ENCODE data around the gene FAP. TPM values are rescaled to one million over a fixed set of nuclear protein-coding genes. Genes with fewer than 3 reads are reported as not detected.

Gene FAP
- total and polyA plus RNA-seq, 2 experiments from 2014 or later: 200 to 269 TPM

- no peak overlapping the region for H2AFZ ChIP-seq
- H3K4me3 ChIP-seq: no peak overlapping the region
- H3F3A ChIP-seq (ENCODE audit: insufficient read depth): peaks cover 18% of the 10 kb centered on the region; the same call in 1 of the 2 replicates
- no peak overlapping the region for H3K27ac ChIP-seq
- DNase-seq: peak; percentile 54
- TF ChIP-seq EZH2phosphoT487 (IDR thresholded peaks at IDR 0.05; ENCODE audit: insufficient read depth, low read depth) (no peak), EZH2 (IDR thresholded peaks at IDR 0.05; ENCODE audit: insufficient read depth, poor library complexity, severe bottlenecking) (no peak)
- H3K79me2 ChIP-seq (ENCODE audit: insufficient read depth): no peaks in the 10 kb centered on the region
- no peak overlapping the region for H3K9ac ChIP-seq
- H4K20me1 ChIP-seq (ENCODE audit: insufficient read depth): no peaks in the 10 kb centered on the region
- no peaks in the 10 kb centered on the region for H3K9me2 ChIP-seq (ENCODE audit: insufficient read depth)
- no peak overlapping the region for H3K4me2 ChIP-seq (ENCODE audit: unreplicated experiment)
- 21 to 25% methylated on average over 9 of the region's 9 CpGs for WGBS, 2 experiments (ENCODE audit: low coverage in 1 of 2, low lambda C conversion rate in 2 of 2, missing lambda C conversion rate in 2 of 2)
- no peaks in the 10 kb centered on the region for H3K36me3 ChIP-seq (ENCODE audit: low read depth)
- in situ Hi-C loops (cut with MboI): loop anchor here (10.0 kb wide), 1 partner anchor 539 kb away; no protein-coding TSS in a partner anchor
- no peaks in the 10 kb centered on the region for H3K27me3 ChIP-seq (replicated peaks; ENCODE audit: insufficient read depth)
- peaks cover 8% of the 10 kb centered on the region; the same call in 1 of the 2 replicates for H3K4me1 ChIP-seq (ENCODE audit: insufficient read depth)
- no peaks in the 10 kb centered on the region for H3K9me3 ChIP-seq (ENCODE audit: low read depth)
Observed at GRCh38 chr2:162123806-162124758, 119.2 kb downstream of the FAP start.

Other genes with a start within 250 kb of the FAP start
- gene DPP4, start 169.2 kb downstream of the FAP start, total RNA-seq (2014; rRNA removed; shearing (Covaris generic)): 33.5 and 39.9 TPM in 2 replicates
- gene DPP4, start 169.2 kb downstream of the FAP start, polyA plus RNA-seq (2016; fragmentation: Nextera tagmentation; extraction: Ambion mirVana): 30.1 and 31.6 TPM in 2 replicates
- not detected in 2 replicates for gene GCG, start 91.2 kb downstream of the FAP start, total RNA-seq (2014; rRNA removed; shearing (Covaris generic))
- gene GCG, start 91.2 kb downstream of the FAP start, polyA plus RNA-seq (2016; fragmentation: Nextera tagmentation; extraction: Ambion mirVana): not detected in 2 replicates
- 1.6 and 2.0 TPM in 2 replicates for gene IFIH1, start 75.2 kb upstream of the FAP start, total RNA-seq (2014; rRNA removed; shearing (Covaris generic))
- gene IFIH1, start 75.2 kb upstream of the FAP start, polyA plus RNA-seq (2016; fragmentation: Nextera tagmentation; extraction: Ambion mirVana): 0.66 and 1.3 TPM in 2 replicates
- gene GCA, start 100.7 kb upstream of the FAP start, total RNA-seq (2014; rRNA removed; shearing (Covaris generic)): 1.6 and 3.0 TPM in 2 replicates
- 1.6 TPM in 2 replicates for gene GCA, start 100.7 kb upstream of the FAP start, polyA plus RNA-seq (2016; fragmentation: Nextera tagmentation; extraction: Ambion mirVana)

Data from GM23248 (cell line).